HEK293T (cell line): ENCODE data around the gene OR6B3.

ENCODE experiments used
- ELF4 ChIP-seq: fragments of 450-650 bp; IDR thresholded peaks from 2 replicates; pipeline ENCODE4 v1.6.1; 2017; ENCODE audit warnings: antibody characterized with exemption
- FOXM1 ChIP-seq: fragments of 450-650 bp; IDR thresholded peaks from 2 replicates; pipeline ENCODE4 v1.6.1; 2017; ENCODE audit warnings: mild to moderate bottlenecking, borderline replicate concordance
- ZNF384 ChIP-seq: fragments of 450-650 bp; IDR thresholded peaks from 2 replicates; pipeline ENCODE4 v1.6.1; 2016

GRCh38 chr2:240014327-240014726, 39.0 kb downstream of the OR6B3 start:
- no peak for TF ChIP-seq ELF4
- TF ChIP-seq ZNF384, result no peak
- TF ChIP-seq FOXM1, result no peak
